HG03378 (cell line): ENCODE measurements around the gene LRRN2.
"Not testable (repeated sequence)": the region's sequence is repeated elsewhere in the genome, so short reads cannot be mapped to it uniquely, and the experiment has no call there.

Experiments
- ATAC-seq: cut with Tn5 transposase; IDR thresholded peaks from one replicate; pipeline ENCODE4 v1.9.1; 2021; ENCODE audit warnings: mild to moderate bottlenecking, moderate library complexity; ENCODE audit not compliant: unreplicated experiment

LRRN2 gene

DNA sequence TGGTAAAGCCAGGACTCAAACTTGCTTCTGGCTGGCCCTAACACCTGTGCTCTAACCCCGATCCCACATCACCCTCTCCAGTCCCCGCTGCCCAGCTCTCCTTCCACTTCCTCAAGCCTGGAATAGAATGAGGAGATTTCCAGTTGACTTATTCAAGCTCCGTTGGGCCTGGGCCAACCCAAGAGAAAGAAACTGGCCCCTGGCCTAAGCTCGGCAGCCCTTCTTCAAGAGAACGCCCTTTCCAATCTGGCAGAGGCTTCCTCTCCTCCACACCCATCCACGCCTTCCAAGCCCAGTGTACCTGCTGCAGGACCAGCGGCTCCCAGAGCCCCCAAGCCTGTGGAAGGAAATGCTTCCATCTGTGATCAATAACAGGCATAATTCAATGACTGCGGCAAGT lies 51.9 kb downstream of the LRRN2 start:
- no peak for ATAC-seq

DNA sequence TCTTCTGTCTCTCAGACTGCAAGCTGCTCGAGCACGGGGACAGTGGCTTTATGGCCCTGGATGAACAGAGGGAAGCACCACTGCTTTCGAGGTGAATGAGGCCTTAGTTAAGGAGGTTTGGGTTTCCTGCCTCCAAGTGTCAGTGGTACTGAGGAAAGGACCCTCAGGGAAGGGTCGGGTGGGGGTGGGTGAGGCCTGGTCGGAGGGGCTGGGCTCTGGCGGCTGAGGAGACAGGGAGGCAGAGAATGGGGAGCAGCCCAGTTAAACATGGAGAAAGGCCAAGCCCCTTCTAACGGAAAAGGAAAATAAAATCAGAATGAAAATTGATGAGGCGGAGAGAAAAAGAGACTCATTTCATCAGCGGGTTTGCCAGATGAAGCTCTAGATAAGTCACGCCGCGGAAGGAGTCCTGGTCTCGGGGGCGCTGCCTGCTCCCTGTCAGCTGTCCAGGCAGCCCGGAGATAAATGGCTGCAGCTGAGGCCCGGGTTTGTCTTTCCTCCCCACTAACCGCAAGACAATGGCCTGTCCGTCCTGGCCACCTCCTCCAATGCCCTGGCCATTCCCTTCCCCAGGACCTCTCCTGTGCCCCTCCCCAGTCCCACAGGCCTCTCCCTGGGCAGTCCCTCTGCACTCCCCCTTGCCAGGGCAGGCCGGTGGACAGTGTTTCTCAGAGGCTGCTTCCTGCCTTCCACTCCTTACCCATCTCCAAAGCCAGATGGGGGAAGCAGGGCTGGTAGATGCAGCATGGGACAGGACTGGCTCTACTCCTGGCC lies 55.2 kb downstream of the LRRN2 start:
- ATAC-seq, result no peak

DNA sequence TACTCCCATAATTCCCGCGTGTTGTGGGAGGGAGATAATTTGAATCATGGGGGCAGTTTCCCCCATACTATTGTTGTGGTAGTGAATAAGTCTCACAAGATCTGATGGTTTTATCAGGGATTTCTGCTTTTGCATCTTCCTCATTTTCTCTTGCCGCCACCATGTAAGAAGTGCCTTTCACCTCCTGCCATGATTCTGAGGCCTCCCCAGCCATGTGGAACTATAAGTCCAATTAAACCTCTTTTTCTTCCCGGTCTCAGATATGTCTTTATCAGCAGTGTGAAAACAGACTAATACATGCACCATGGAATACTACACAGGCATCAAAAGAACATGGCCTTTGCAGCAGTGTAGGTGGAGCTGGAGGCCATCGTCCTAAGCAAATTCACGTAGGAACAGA lies 56.1 kb downstream of the LRRN2 start:
- not testable (repeated sequence) for ATAC-seq

DNA sequence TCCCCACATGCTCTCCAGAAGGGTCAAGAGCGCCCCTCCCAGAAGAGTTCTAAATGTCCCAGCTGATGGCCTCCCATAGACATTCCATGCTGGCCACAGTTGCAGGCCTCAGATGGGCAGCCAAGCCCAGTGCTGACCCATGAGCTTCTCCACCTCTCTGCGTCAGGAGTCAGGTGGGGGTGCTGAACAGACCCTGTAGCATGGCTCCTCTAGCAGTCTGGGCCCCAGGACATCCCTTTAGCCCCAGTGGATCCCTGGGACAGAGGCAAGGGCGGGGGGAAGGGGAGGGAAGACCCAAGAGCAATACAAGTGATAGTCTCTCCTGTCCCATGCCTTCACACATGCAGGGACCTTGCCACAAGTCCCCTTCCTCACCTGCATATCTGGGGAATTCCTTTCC lies 56.7 kb downstream of the LRRN2 start:
- no peak for ATAC-seq

DNA sequence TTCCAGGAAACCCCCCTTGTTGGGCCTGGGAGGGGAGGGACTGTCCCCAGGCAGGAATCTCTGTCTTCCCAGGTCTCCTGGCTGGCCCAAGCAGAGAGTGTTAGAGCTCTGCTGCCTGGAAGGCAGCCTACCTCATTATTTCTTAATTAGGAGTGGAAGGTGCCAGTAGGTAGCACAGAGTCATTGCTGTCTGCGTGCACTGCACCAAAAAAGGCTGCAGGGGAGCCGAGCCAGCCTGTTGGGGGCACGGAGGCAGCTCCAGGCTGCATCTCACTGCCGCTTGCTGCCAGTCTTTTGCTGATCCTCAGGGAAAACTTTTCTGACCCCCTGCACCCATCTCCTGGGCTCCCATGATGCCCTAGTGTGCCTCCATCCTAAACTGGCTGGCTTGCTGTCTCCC lies 58.1 kb downstream of the LRRN2 start:
- no peak for ATAC-seq

DNA sequence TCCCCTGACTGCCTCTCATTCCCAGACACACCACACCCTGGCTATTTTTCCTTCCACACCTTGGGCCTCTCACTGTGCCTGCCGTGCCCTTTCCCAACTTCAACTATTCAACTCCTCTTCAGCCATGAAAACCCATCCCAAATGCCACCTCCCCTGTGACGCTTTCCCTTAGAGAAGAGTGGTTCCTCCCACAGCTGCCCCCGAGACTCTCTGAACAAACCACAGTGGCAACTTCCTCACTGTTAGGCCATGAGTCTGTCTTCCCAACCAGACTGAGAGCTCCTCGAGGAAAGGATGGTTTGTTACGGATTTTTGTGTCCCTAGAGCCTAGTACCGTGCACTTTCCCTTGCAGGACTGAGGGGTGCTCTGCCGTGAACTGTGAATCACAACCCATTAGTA lies 59.2 kb downstream of the LRRN2 start:
- ATAC-seq, result no peak

DNA sequence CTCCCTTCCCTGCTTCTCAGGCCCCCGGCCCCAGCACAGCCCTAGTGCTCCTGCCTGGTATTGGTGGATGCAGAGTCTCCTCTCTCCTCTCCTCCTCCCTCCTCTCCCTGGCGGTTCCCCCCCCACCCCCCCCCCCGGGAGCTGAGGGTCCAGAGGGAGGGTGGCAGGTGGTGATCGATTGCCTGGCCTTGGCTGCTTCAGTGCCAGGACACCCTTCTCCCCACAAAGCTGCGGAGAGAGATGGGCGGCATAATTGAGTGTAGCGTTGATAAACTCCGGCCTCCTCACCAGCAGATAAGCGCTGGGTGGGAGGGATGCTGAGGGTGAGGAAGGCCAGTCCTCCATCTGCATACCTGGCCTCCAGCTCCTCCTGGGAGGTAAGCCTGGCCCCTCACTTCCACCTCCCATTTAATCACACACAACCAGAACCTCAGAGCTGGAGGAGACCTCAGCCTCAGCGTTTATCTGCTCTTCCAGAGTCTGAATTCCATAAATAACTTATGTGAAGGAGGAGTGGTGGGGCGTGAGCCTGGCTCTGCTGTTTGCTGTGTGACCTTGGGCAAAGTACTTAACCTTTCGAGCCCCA lies 60.8 kb downstream of the LRRN2 start:
- ATAC-seq, result no peak

DNA sequence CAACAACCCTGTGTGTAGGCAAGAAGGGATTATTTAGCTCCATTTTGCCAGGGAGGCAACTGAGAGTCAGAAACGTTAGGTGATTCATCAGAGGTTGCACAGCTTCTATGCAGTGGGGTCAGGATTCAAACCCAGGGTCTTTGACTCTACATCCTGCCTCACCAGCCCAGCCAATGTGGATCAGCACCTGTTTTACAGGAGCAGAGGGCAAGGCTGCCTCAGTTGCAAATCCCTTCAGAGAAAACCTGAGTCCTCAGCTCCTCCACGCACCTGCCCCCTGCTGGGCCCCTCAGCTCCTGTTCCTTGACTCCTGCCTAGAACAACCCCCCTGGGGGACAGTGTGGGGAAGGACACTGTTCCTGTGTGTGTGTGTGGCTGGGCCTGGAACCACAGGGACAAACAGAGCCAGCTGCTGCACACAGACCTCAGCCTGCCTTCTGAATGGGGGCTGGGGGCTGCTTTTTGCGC lies 61.6 kb downstream of the LRRN2 start:
- ATAC-seq, result no peak

DNA sequence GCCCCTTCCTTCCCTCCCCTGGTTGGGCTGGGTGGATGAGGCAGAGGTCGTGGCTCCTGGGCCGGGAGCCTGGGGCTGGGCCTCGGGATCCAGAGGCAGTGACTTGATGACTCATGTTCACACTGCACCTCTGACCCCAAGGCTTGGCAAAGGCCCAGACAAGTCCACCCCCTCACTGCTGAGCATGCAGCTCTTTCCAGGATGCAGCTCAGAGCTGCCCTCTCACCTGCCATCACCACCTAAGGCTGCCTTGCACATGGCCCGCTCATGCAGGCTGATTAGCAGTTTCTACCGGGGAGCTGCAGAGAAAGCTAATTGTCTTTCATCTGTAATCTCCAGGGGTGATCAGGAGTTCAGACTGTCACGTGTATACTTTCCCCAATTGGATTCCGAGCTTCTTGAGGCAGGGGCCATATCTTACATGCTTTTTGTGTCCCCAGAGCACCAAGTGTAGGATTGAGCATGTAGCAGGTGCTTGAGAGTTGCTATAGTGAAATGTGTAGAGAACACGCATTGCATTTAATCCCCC lies 62.1 kb downstream of the LRRN2 start:
- ATAC-seq, result no peak

DNA sequence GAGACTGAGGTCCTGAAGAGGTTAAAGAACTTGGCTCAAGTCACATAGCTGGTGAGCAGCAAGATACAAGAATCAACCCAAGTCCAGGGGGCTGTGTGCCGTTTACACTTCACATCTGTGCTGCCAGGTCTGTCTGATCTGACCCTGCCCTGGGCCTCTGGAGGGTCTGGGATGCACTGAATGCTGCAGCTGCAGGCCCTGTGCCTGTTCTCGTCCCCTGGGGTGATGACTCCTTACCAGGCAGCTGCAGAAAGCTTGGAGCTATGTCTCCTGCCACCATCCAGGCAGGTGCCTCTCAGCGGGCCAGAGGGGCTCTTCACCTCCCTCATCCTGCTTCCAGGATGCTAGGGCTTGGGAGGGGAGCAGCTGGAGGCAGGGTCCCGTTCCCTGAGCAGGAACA lies 63.5 kb downstream of the LRRN2 start:
- ATAC-seq, result no peak

DNA sequence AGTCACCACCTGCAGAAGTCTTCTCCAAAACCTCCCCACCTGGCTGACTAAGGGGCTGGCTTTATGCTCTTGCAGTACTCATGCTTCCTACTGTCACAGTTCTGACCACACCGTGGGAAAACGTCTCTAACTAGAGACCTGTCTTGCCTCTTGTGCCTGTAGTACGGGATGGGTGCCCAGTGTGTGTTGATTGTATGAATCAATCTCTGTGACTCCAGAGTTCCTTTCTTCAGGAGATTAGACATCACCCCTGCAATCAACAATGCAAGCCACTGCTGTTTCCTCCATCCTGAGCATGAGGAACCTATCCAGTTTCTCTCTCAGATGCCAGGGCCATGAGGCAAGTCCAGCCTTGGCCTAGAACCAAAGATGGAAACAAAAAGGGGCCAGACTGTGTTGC lies 64.1 kb downstream of the LRRN2 start:
- no peak for ATAC-seq

DNA sequence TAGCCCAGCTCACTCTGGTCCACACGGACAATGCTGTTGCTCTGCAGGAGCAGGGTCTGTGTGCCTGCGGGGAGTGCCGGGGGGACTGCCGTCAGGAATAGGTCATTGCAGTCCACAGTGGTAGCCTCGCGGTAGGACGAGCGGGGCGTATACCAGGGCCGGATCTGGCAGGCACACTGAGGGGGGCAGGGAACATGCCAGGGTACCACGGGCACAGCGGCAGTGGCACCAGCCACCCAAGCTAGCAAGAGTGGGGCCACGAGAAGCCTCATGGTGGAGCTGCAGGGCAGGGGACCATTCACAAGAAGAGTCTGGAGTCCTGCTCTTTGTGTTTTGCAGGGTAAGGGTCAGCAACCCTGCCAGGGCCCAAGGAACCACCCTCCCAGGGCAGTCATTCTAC lies 65.8 kb downstream of the LRRN2 start:
- ATAC-seq, result no peak

DNA sequence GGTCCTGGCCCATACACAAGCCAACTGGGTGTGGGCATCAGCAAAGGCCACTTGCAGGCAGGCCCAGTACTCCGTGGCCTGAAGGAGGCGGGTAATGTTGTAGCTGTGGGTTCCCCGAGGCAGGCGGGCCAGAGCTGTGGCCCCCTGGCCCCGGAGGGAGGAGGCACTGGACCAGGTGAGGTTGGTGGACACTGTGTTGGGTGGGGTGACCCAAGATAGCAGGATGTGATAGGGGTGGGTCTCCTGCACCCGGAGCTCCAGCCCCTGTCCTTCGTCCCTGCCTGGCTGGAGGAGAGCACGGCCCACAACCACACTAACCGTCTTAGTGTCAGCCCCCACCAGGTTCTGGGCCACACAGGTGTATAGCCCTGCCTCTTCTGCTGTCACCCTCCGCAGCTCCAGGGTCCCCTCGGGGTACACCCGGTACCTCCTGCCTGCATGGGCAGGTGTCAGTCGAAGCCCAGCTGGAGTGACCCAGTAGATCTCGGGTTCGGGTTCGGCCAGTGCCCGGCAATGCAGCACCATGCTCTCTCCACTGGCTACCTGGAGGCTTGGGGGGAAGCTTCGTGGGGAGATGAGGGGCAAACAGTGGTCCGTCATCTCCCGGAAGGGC lies 67.3 kb downstream of the LRRN2 start:
- ATAC-seq, result no peak

DNA sequence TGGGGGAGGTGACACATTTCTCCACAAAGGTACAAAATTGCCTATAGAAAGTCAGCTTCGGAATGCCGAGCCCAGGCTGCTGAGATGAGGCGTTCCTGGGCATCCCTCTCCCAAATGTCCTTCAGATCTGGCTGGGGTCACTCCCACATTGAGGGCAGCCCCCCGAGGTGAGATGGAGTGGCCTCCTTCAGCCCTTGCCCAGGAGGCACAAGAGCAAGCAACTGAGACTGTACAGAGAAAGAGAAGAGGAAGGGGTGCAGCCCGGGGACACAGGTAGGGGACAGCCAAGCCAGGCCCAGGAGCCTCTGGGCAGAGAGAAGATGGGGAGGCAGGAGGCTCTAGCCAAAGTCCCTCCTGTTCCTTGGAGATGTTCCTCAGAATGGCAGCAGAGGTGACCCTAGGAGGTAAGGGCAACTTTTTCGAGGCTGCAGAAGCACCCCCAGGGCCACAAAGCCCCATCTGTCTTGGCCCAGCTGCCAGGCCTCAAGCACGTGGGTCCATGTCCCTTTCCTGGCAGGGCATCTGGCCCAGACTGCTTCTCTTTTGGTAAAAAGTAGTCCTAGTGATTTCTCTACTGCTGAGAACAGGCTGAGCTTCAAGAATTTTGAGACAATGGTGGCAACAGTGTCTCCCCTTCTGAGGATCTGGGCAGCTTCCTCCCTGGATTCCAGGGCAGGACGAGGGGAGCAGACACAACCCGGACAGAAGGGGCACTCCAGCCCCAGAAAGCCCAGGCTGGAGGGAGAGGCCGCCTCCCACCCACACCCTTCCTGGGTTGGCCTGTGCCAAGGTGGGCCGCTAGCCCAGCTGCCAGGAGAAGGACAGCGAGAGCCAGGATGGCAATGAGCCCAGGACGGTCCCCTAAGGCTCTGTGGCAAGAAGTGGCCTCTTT lies 68.0 kb downstream of the LRRN2 start:
- ATAC-seq, result no peak

DNA sequence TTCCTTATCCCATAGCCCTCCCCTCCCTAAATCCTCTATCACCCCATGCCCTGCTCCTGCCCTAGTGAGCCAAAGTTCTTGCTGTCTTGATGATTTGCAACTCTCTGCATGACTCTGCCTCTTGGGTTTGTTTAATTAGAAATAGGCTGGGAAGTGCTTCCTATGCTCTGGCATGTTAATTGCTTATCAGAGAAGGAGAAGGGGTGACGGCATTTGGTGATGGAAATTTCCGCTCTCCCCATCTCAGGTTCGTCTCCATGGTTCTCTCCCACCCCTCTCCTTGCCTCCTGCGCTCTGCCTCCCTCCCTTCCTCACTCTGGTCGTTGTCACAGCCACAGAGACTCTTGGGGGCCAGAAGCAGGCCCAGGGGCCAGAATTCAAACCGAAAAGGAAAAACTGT lies 68.9 kb downstream of the LRRN2 start:
- ATAC-seq, result no peak

DNA sequence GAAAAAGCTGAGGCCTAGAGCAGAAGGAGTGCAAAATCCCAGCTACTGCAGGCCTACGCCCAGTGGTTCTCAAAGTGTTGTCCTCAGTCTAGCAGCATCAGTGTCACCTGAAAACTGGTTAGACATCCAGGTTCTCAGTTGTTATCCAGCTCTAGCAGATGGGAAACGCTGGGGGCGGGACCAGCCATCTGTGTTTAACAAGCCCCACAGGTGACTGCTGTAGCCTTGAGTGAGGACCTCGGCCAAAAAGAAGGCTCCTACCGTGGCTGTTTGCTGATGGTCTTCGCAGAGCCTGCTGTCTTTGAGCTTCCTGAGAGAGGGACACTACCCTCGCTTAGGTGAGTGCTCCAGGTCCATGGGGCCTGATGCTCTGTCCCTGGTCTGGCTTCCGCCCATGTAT lies 69.7 kb downstream of the LRRN2 start:
- no peak for ATAC-seq

DNA sequence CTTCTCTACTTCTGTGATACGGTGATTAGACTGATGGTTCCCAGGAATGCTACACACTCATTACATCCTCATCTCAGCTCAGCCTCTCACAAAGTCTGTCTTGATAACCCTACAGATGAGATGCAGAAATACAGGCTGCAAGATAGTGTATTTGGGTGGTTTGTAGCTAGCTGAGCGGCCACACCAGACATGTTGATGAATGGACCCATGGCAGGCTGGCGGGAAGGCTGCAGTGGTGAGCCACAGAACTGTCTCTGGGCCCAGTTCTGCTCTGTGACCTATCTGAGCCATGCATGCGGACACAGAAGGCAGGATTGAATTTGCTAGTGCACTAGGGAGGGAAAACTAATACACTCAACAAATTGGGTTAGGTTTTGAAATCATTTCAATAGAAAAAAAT lies 71.9 kb downstream of the LRRN2 start:
- ATAC-seq, result no peak

DNA sequence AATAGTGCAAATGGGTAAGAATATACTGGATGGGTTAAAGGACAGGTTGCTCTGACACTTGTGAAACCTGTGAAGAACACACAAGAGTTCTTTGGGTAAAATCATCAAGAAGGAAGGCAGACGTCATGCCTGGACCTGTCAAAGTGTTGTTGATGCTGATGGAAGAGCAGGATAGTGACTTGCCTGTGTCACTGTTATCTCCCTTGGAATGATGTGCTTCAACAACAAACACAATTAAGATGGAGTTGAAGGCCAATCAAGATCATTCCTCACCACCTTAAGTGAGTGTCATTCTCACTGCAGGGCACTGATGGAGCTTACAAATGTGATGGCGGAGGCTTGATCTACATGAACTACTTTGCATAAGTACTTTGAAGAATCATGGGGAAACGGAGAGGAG lies 73.2 kb downstream of the LRRN2 start:
- no peak for ATAC-seq

DNA sequence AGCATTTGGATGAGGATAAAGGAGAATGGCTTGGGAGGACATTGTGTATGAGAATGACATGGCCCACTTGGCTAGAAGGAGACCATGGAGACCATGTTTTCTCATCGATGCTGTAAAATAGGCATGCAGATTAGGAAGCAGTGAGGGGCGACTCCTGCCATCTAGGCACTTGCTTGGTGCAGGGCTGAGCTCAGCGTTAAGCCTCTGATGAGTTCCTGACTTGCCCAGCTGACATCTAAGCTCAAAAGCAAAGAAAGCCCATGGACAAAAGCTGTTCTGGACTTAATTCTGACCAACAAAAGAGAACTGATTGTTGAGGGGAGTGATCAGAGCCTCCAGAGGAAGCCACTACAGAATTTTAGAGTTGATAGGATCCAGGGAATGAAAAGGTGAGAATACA lies 74.5 kb downstream of the LRRN2 start:
- ATAC-seq, result no peak

DNA sequence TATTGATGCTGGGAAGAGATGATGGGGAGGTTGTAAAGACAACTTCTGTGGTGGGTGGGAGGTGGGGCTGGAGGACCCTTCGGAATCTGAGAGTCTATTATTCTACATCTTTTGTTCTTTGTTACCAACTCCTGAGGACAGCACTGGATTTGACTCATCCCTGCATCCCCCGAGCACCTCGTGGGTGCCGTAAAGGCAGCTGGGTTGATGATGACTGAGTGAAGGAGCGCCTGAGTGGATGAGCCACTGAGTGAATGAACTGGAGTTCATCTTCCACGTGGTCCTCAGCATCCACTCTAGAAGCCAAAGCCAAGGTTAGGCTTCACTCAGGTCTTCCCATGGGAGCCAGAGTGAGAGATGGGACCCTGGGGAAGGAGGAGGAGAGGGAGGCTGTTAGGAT lies 77.6 kb downstream of the LRRN2 start:
- no peak for ATAC-seq

DNA sequence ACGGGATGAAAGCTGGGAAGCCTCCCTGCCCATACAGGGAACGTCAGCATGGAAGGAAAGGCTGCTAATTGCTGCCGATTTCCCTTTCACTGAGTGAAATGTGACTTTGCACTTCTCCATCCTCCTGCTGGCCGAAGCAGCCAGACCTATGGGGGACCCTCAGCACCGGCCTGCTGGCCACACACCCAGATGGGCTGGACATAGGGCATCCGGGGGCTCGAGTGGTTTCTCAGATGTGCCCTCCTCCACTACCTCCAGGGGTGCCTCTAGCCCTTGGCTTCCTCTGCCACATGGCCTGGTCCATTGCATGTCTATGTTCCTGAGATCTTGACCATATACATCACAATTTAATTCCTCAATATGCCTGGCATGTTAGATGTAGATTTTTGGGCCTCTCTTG lies 79.7 kb downstream of the LRRN2 start:
- ATAC-seq, result no peak
